ENCODE data around the gene RIF1.

Gene RIF1

DNA sequence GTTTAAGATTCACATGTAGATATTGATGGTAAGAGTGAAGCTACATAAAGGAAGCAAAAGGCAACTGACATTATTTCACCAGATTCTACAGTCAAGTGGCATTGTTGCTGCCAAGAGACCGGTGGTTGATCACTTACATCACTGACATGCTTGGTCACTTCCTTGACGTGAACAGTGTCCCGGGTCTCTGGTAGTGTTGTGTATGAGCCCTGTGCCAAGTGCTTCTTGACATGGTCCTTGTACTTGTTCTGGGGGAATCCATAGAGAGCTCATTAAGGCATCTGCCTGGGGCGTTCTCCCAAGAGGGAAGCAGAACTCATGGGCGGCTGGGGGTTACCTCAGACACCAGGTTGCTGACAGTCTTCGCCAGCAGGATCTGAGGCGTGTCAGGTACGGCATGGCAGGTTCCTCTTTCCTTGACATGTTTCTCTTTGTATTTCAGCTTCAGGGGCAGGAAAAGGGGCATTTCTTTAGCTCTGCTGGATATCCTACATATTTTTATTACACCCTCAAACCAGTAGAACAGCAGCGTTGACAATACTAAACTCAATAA lies 116.2 kb downstream of the RIF1 start:
- no peak for DNase-seq

DNA sequence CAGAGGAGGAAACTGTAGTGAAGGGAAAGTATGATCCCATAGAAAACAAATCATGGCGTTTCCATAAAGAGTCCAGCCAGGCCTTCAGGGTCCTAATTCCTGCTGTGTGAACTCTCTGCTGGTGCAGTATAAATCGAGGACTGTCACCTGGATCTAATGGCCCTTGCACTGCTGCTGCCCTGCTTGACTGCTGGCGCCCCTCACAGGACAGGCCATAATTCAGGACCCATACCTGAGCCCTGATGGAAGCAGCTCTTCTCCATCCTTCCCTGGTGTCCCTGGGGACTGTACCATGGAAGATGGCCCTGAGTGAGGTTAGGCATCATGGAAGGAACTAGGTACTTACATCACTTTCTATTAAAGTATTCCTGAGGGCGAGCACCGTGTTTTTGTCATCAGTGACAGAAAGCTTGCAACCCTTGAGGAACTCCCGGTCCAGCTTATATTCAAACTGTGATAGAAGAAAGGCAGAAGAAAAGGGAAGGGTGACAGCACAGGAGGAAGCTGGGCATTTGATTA lies 116.9 kb downstream of the RIF1 start:
- no peak for DNase-seq

Data from EL (cell line).